Breast epithelium (tissue), 3 donors: Measurements from ENCODE around the gene OLFML2B.

Experiments
- POLR2A ChIP-seq: fragments of 450-650 bp; IDR thresholded peaks from one replicate; pipeline ENCODE4 v1.6.1; 2016; ENCODE audit warnings: antibody characterized with exemption, mild to moderate bottlenecking, moderate library complexity
- POLR2AphosphoS5 ChIP-seq, 3 donors: sonication (generic); formaldehyde crosslinking; IDR thresholded peaks; one replicate each; pipeline ENCODE4 v1.6.1; 2017; ENCODE audit warnings: antibody characterized with exemption in 3 of 3
- TF ChIP-seq, protein P1 (sequence below), 3 donors: fragments of 450-650 bp; IDR thresholded peaks; one replicate each; pipeline ENCODE4 v1.5.1; 2016 to 2017; ENCODE audit warnings: antibody characterized with exemption in 3 of 3, mild to moderate bottlenecking in 3 of 3, moderate library complexity in 3 of 3

DNA sequence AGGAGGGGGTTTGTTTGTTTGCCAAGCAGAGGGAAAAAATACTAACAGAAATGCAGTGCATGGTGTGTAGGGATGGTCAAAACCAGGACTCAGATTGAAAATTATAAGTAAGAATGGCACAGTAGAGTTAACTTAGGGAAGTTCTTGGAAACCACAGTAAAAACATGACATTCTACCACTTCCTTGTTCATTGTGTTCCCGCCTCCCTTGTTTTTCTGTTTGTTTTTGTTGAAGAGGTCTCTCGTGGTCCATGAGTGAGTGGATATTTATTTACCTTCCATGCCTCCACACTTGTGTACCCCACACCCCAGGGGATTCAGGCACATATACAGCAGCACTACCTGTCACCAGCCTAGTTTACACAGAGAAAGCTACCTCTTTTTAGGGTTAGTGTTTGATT, 69.6 kb downstream of the OLFML2B start:
- TF ChIP-seq, protein P1, sequence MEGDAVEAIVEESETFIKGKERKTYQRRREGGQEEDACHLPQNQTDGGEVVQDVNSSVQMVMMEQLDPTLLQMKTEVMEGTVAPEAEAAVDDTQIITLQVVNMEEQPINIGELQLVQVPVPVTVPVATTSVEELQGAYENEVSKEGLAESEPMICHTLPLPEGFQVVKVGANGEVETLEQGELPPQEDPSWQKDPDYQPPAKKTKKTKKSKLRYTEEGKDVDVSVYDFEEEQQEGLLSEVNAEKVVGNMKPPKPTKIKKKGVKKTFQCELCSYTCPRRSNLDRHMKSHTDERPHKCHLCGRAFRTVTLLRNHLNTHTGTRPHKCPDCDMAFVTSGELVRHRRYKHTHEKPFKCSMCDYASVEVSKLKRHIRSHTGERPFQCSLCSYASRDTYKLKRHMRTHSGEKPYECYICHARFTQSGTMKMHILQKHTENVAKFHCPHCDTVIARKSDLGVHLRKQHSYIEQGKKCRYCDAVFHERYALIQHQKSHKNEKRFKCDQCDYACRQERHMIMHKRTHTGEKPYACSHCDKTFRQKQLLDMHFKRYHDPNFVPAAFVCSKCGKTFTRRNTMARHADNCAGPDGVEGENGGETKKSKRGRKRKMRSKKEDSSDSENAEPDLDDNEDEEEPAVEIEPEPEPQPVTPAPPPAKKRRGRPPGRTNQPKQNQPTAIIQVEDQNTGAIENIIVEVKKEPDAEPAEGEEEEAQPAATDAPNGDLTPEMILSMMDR (IDR thresholded peaks at IDR 0.05) = no peak
- no peak for TF ChIP-seq POLR2AphosphoS5 (IDR thresholded peaks at IDR 0.05)
- no peak for TF ChIP-seq POLR2A
